ENCODE measurements around the gene KRTAP5-4.
"Not testable (repeated sequence)": the region's sequence is repeated elsewhere in the genome, so short reads cannot be mapped to it uniquely, and the experiment has no call there.

KRTAP5-4 gene

GRCh38 chr11:1636291-1636950 is 14.5 kb upstream of the KRTAP5-4 start:
- no peak for DNase-seq

- no peak for DNase-seq
These were observed 11.9 kb upstream of the KRTAP5-4 start for GRCh38 chr11:1633864-1634263.

- DNase-seq: peak; percentile 32
These were observed 10.2 kb upstream of the KRTAP5-4 start for GRCh38 chr11:1632053-1632714.

GRCh38 chr11:1631066-1631568 is 9.2 kb upstream of the KRTAP5-4 start:
- no peak for DNase-seq

- no peak for DNase-seq
These were observed 8.3 kb upstream of the KRTAP5-4 start for GRCh38 chr11:1630271-1630670.

- DNase-seq: no peak
These were observed 7.6 kb upstream of the KRTAP5-4 start, which contains the start of gene KRTAP5-5 for GRCh38 chr11:1629326-1630185. Gene KRTAP5-5, plus strand, starts transcription at chr11:1629775. Its CDS starts 66 bp downstream, at chr11:1629841.

GRCh38 chr11:1628506-1629325 is 6.8 kb upstream of the KRTAP5-4 start:
- peak; percentile 25 for DNase-seq

- DNase-seq: no peak
These were observed 3.6 kb upstream of the KRTAP5-4 start for GRCh38 chr11:1625541-1625940.

- no peak for DNase-seq
These were observed 2.7 kb upstream of the KRTAP5-4 start for GRCh38 chr11:1624621-1625020.

GRCh38 chr11:1623716-1624115 is 1.8 kb upstream of the KRTAP5-4 start:
- DNase-seq: no peak

- no peak for DNase-seq
These were observed 2.5 kb downstream of the KRTAP5-4 start for GRCh38 chr11:1619449-1619848.

GRCh38 chr11:1618231-1618630 is 3.7 kb downstream of the KRTAP5-4 start:
- no peak for DNase-seq

- DNase-seq: no peak
These were observed 13.6 kb downstream of the KRTAP5-4 start, which contains the start of gene KRTAP5-3 for GRCh38 chr11:1608363-1608762. Gene KRTAP5-3, minus strand, starts transcription at chr11:1608463. Its CDS starts 78 bp downstream, at chr11:1608385.

GRCh38 chr11:1607901-1608300 is 14.0 kb downstream of the KRTAP5-4 start:
- not testable (repeated sequence) for DNase-seq

GRCh38 chr11:1607156-1607845 is 14.6 kb downstream of the KRTAP5-4 start:
- not testable (repeated sequence) for DNase-seq

- DNase-seq: not testable (repeated sequence)
These were observed 16.0 kb downstream of the KRTAP5-4 start for GRCh38 chr11:1605923-1606322.

GRCh38 chr11:1604711-1605110 is 17.2 kb downstream of the KRTAP5-4 start:
- no peak for DNase-seq

- no peak for DNase-seq
These were observed 17.8 kb downstream of the KRTAP5-4 start for GRCh38 chr11:1604181-1604580.

GRCh38 chr11:1603629-1604028 is 18.3 kb downstream of the KRTAP5-4 start:
- no peak for DNase-seq

- not testable (repeated sequence) for DNase-seq
These were observed 20.3 kb downstream of the KRTAP5-4 start for GRCh38 chr11:1601663-1602062.

- no peak for DNase-seq
These were observed 21.3 kb downstream of the KRTAP5-4 start for GRCh38 chr11:1600626-1601025.

- no peak for DNase-seq
These were observed 23.1 kb downstream of the KRTAP5-4 start for GRCh38 chr11:1598816-1599215.
